HL-60 (cell line): ENCODE measurements around the gene MYH7B.

Experiments used
- CTCF ChIP-seq: IDR thresholded peaks from one replicate; pipeline ENCODE4 v1.5.1; 2011; ENCODE audit warnings: low read length, control low read depth, inconsistent platforms; ENCODE audit not compliant: insufficient read depth
- POLR2AphosphoS5 ChIP-seq: IDR thresholded peaks from 2 replicates; pipeline ENCODE4 v1.6.1; 2012; ENCODE audit warnings: low read depth

DNA sequence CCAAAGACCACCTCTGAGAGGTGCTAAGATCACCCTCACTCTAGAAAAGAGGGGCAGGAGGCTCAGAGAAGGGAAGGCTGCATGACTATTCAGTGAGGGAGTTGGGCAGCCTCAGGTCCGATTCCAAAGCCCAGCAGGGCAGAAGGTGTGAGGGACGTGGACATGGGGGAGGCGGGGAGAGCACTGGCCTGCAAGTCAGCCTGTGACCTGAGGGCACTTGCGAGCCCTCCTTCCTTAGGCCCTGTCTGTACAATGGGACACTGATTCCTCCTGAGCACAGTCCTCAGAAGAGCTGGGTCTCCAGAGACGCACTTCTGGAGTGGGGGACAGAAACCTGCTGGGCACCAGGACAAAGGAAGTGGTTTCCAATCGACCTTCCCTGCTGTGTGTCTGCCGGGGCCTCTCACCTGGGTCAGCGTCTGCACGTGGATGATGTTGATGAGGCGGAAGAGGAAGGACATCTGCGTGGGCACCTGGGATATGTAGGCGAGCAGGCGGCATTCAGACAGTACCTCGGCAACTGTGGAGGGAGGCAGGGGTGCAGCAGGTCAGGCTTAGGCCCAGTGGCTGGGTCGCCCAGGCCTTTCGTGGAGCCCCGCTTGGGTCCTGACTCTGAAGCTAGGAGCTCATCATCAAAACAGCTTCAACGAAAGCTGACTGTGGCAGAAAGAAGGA is 48.5 kb downstream of the MYH7B start:
- TF ChIP-seq POLR2AphosphoS5 (no peak), CTCF (no peak)
